B cell (primary cell): Measurements from ENCODE around the gene SPEN. TPM values are rescaled to one million over a fixed set of nuclear protein-coding genes. Genes with fewer than 3 reads are reported as not detected.
A peak's percentile ranks its signal among the peaks of the same experiment; 100 is the strongest.

Experiments used
- ATAC-seq: fragments of 200-7000 bp; cut with Tn5 transposase; one replicate; pipeline ENCODE4 v1.10.0; 2021; ENCODE audit warnings: low read depth, mild to moderate bottlenecking, moderate number of reproducible peaks, moderate library complexity
- CTCF ChIA-PET: fragments of 350-600 bp; sonication (Branson Sonifier 250); formaldehyde crosslinking; loops from one replicate; lab custom pipeline; 2021; ENCODE audit warnings: antibody characterized with exemption, inconsistent platforms; lab: Charles Lee
- POLR2A ChIA-PET: fragments of 350-600 bp; sonication (Branson Sonifier 250); formaldehyde crosslinking; loops from one replicate; lab custom pipeline; 2021; ENCODE audit warnings: antibody characterized with exemption; lab: Charles Lee
- DNase-seq: peaks from one replicate; pipeline ENCODE4 v3.0.0; 2013
- H2AFZ ChIP-seq: 2 replicates; pipeline ENCODE4 v1.6.1; 2012; ENCODE audit warnings: mild to moderate bottlenecking, low read depth, low read length; ENCODE audit not compliant: insufficient read depth, poor library complexity, severe bottlenecking
- H3K27ac ChIP-seq, 2 donors: 1 replicate in 1 of 2; 2 replicates in 1 of 2; pipeline ENCODE4 v1.5.1; 2012 to 2013; ENCODE audit warnings: low read length in 2 of 2, mild to moderate bottlenecking in 2 of 2, moderate library complexity in 1 of 2
- H3K27me3 ChIP-seq, 4 experiments: fragments of 200-600 bp in 1 of 4; sonication (generic) in 1 of 4; replicated peaks in 1 of 4; 1 replicate in 2 of 4; 2 replicates in 2 of 4; pipeline versions ENCODE4 v1.6.1 to v1.7.0; 2013 to 2016; ENCODE audit warnings: low read length in 3 of 4, mild to moderate bottlenecking in 2 of 4, mixed read lengths in 1 of 4, moderate library complexity in 1 of 4; ENCODE audit not compliant: insufficient read depth in 4 of 4, control insufficient read depth in 3 of 4; ENCODE audit errors: control extremely low read depth in 1 of 4
- H3K36me3 ChIP-seq, 2 experiments: replicated peaks in 1 of 2; 1 replicate in 1 of 2; 2 replicates in 1 of 2; pipeline versions ENCODE4 v1.6.1 to v1.7.1; 2013; ENCODE audit warnings: low read length in 1 of 2; ENCODE audit not compliant: insufficient read depth in 2 of 2, control insufficient read depth in 1 of 2; ENCODE audit errors: control extremely low read depth in 1 of 2, extremely low read depth in 1 of 2
- H3K4me1 ChIP-seq, 2 donors: fragments of 200-600 bp in 1 of 2; sonication (generic) in 1 of 2; 1 replicate in 1 of 2; 2 replicates in 1 of 2; pipeline versions ENCODE4 v1.5.1 to v1.6.1; 2013 to 2017; ENCODE audit warnings: low read length in 2 of 2; ENCODE audit not compliant: control insufficient read depth in 2 of 2, insufficient read depth in 2 of 2
- H3K4me2 ChIP-seq: replicated peaks from 2 replicates; pipeline ENCODE3; 2012; ENCODE audit warnings: mild to moderate bottlenecking, low read depth, low read length; ENCODE audit not compliant: poor library complexity, severe bottlenecking
- H3K4me3 ChIP-seq, 5 experiments: fragments of 200-600 bp in 1 of 5; sonication (generic) in 1 of 5; 1 replicate in 3 of 5; 2 replicates in 2 of 5; pipeline versions ENCODE4 v1.5.1 to v1.7.0; 2011 to 2016; ENCODE audit warnings: low read length in 4 of 5, mild to moderate bottlenecking in 4 of 5, low read depth in 2 of 5, control low read depth in 1 of 5, moderate library complexity in 1 of 5; ENCODE audit not compliant: insufficient read depth in 1 of 5; ENCODE audit errors: control extremely low read depth in 1 of 5, extremely low read depth in 1 of 5
- H3K79me2 ChIP-seq: fragments of 200-600 bp; sonication (generic); one replicate; pipeline ENCODE4 v1.6.0; 2016; ENCODE audit warnings: low read length; ENCODE audit not compliant: control insufficient read depth, insufficient read depth
- H3K9ac ChIP-seq: fragments of 200-600 bp; sonication (generic); 2 replicates; pipeline ENCODE4 v1.6.1; 2017; ENCODE audit warnings: mild to moderate bottlenecking, low read length, moderate library complexity
- H3K9me3 ChIP-seq, 3 donors: one replicate each; pipeline versions ENCODE4 v1.6.1 to v1.7.1; 2013; ENCODE audit warnings: low read length in 2 of 3; ENCODE audit not compliant: control insufficient read depth in 2 of 3, insufficient read depth in 1 of 3; ENCODE audit errors: control extremely low read depth in 1 of 3
- H4K20me1 ChIP-seq: 2 replicates; pipeline ENCODE4 v1.6.0; 2012; ENCODE audit warnings: mild to moderate bottlenecking, low read length; ENCODE audit not compliant: insufficient read depth, control insufficient read depth, poor library complexity, severe bottlenecking
- H3K27ac Mint-ChIP-seq: one replicate; pipeline ENCODE4 v1.8.0; 2021; ENCODE audit warnings: mixed read lengths
- H3K27me3 Mint-ChIP-seq: one replicate; pipeline ENCODE4 v1.8.0; 2021; ENCODE audit warnings: mixed read lengths
- H3K4me1 Mint-ChIP-seq: one replicate; pipeline ENCODE4 v1.8.0; 2021; ENCODE audit warnings: mixed read lengths
- H3K4me3 Mint-ChIP-seq: one replicate; pipeline ENCODE4 v1.8.0; 2021; ENCODE audit warnings: mixed read lengths
- H3K9me3 Mint-ChIP-seq: one replicate; pipeline ENCODE4 v1.8.0; 2022; ENCODE audit warnings: mixed read lengths; ENCODE audit not compliant: insufficient read depth
- CTCF ChIP-seq: fragments of 200-600 bp; IDR thresholded peaks from one replicate; pipeline ENCODE4 v1.8.0; 2022; ENCODE audit warnings: antibody characterized with exemption, mild to moderate bottlenecking
- EZH2 ChIP-seq: IDR thresholded peaks from 2 replicates; pipeline ENCODE4 v1.6.1; 2012; ENCODE audit warnings: borderline replicate concordance, low read depth, mild to moderate bottlenecking, moderate library complexity, low read length; ENCODE audit not compliant: insufficient read depth, poor library complexity, severe bottlenecking
- WGBS: methylation state at CpG from one replicate; pipeline ENCODE4 v1.1.5; 2013; ENCODE audit warnings: missing lambda C conversion rate; ENCODE audit not compliant: insufficient coverage; 5-methylcytosine and 5-hydroxymethylcytosine counted together
- intact Hi-C: fragments of 100-400 bp; cut with micrococcal nuclease; formaldehyde crosslinking; loops from one replicate; pipeline ENCODE4 v1.10.0; 2022
- polyA plus RNA-seq: library from polyadenylated mRNA; depleted of rRNA; stranded (reverse); fragments of >200 nt; gene quantifications from 2 replicates; pipeline ENCODE4 v1.2.3, GENCODE V29; 2012
- total RNA-seq, 2 donors: library from RNA; stranded (reverse); fragments of 120-200 nt in 1 of 2; gene quantifications; 1 replicate in 1 of 2; 2 replicates in 1 of 2; pipeline versions ENCODE4 v1.2.3 to v1.2.4, GENCODE V29; 2013 to 2022

Gene SPEN
- total and polyA plus RNA-seq, 2 donors (not counting 1 experiment from before 2014, with no cell fraction given): 29.1 to 126 TPM

GRCh38 chr1:15966081-15966955 is 118.8 kb downstream of the SPEN start:
- Histone ChIP-seq H3K9ac (peak overlapping the region; percentile 50), H3K4me1 (peaks cover 56 to 66% of the 10 kb centered on the region in 2 donors), H3K27me3 (no peaks in the 10 kb centered on the region), H2AFZ (peak overlapping the region; percentile 25), H3K79me2 (peaks cover 65% of the 10 kb centered on the region), H4K20me1 (no peaks in the 10 kb centered on the region), H3K9me3 (peaks cover 0 to 4% (median 0%) of the 10 kb centered on the region in 3 donors), H3K27ac (peak overlapping the region; percentile 86 to 88), H3K36me3 (peaks cover 0 to 20% of the 10 kb centered on the region in 2 experiments), H3K4me2 (peak overlapping the region; percentile 72), H3K4me3 (peak overlapping the region in 4 of 5 experiments; percentile 27 to 40 (median 30))
- Mint-ChIP-seq H3K9me3 (no peaks in the 10 kb centered on the region), H3K4me1 (peaks cover 65% of the 10 kb centered on the region), H3K4me3 (peak overlapping the region; percentile 74), H3K27me3 (no peaks in the 10 kb centered on the region), H3K27ac (peak overlapping the region; percentile 97)
- WGBS: 0% methylated on average over 11 of the region's 18 CpGs
- intact Hi-C loops: loop anchor here (1.0 to 5.0 kb wide), 4 partner anchors 9 to 284 kb away; partner anchors contain the start of gene PLEKHM2
- TF ChIP-seq CTCF (no peak), EZH2 (no peak)
- ChIA-PET CTCF (interaction anchor here (0.6 to 2.3 kb wide), 7 partner anchors 8 to 151 kb away, joined by 3 to 6 read pairs (median 4); partner anchors contain the start of gene ZBTB17), POLR2A (interaction anchor here (0.6 to 1.5 kb wide), 6 partner anchors 9 to 150 kb away, joined by 3 to 11 read pairs (median 4); partner anchors contain the start of genes SPEN and ZBTB17)
- peak; percentile 79 for ATAC-seq
- DNase-seq: peak; percentile 88
